GM18508 (cell line): Measurements from ENCODE around the gene TUSC7.

Experiments
- ATAC-seq: cut with Tn5 transposase; IDR thresholded peaks from one replicate; pipeline ENCODE4 v1.9.1; 2021; ENCODE audit warnings: moderate number of reproducible peaks; ENCODE audit not compliant: insufficient read depth, unreplicated experiment

TUSC7 gene

GRCh38 chr3:116759316-116759715, 49.7 kb downstream of the TUSC7 start:
- ATAC-seq, result no peak
